Esophagus (tissue), 2 donors: Measurements from ENCODE around the gene SNX17. TPM values are rescaled to one million over a fixed set of nuclear protein-coding genes. Genes with fewer than 3 reads are reported as not detected.

Source experiments
- H3K27ac ChIP-seq, 2 donors: one replicate each; pipeline ENCODE4 v1.5.1; 2013; ENCODE audit warnings: low read depth in 2 of 2, mild to moderate bottlenecking in 2 of 2, inconsistent platforms in 1 of 2, low read length in 1 of 2, moderate library complexity in 1 of 2
- H3K27me3 ChIP-seq, 2 donors: one replicate each; pipeline ENCODE4 v1.6.1; 2013; ENCODE audit warnings: low read length in 2 of 2, control low read depth in 1 of 2, mild to moderate bottlenecking in 1 of 2; ENCODE audit not compliant: insufficient read depth in 2 of 2, control insufficient read depth in 1 of 2
- H3K36me3 ChIP-seq, 2 donors: one replicate each; pipeline ENCODE4 v1.6.1; 2013; ENCODE audit warnings: low read length in 1 of 2; ENCODE audit not compliant: control insufficient read depth in 2 of 2, insufficient read depth in 2 of 2
- H3K4me1 ChIP-seq, 2 donors: one replicate each; pipeline ENCODE4 v1.6.1; 2013; ENCODE audit warnings: low read length in 1 of 2; ENCODE audit not compliant: control insufficient read depth in 2 of 2, insufficient read depth in 2 of 2
- H3K4me3 ChIP-seq, 2 donors: one replicate each; pipeline ENCODE4 v1.5.1; 2013; ENCODE audit warnings: low read length in 2 of 2, mild to moderate bottlenecking in 2 of 2, low read depth in 1 of 2, moderate library complexity in 1 of 2
- H3K9me3 ChIP-seq, 2 donors: one replicate each; pipeline ENCODE4 v1.6.1; 2013; ENCODE audit warnings: mild to moderate bottlenecking in 2 of 2, low read depth in 1 of 2, low read length in 1 of 2, moderate library complexity in 1 of 2; ENCODE audit not compliant: control insufficient read depth in 2 of 2, insufficient read depth in 1 of 2
- WGBS, 2 donors: extraction: QIAGEN DNeasy Blood & Tissue Kit; methylation state at CpG; one replicate each; pipeline ENCODE4 v1.1.7; 2013; 5-methylcytosine and 5-hydroxymethylcytosine counted together
- polyA plus RNA-seq, 2 donors: library from polyadenylated mRNA; stranded (reverse); fragments of 200-250 nt; gene quantifications; one replicate each; pipeline ENCODE4 v1.2.3, GENCODE V29; 2013
- donor health status: healthy with polysubstance abuse.
- donor health status: Bipolar disorder and iron deficiency.

SNX17 gene, protein sequence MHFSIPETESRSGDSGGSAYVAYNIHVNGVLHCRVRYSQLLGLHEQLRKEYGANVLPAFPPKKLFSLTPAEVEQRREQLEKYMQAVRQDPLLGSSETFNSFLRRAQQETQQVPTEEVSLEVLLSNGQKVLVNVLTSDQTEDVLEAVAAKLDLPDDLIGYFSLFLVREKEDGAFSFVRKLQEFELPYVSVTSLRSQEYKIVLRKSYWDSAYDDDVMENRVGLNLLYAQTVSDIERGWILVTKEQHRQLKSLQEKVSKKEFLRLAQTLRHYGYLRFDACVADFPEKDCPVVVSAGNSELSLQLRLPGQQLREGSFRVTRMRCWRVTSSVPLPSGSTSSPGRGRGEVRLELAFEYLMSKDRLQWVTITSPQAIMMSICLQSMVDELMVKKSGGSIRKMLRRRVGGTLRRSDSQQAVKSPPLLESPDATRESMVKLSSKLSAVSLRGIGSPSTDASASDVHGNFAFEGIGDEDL
- polyA plus RNA-seq, result 10 to 100 TPM; 36.9 to 61.7 TPM

DNA sequence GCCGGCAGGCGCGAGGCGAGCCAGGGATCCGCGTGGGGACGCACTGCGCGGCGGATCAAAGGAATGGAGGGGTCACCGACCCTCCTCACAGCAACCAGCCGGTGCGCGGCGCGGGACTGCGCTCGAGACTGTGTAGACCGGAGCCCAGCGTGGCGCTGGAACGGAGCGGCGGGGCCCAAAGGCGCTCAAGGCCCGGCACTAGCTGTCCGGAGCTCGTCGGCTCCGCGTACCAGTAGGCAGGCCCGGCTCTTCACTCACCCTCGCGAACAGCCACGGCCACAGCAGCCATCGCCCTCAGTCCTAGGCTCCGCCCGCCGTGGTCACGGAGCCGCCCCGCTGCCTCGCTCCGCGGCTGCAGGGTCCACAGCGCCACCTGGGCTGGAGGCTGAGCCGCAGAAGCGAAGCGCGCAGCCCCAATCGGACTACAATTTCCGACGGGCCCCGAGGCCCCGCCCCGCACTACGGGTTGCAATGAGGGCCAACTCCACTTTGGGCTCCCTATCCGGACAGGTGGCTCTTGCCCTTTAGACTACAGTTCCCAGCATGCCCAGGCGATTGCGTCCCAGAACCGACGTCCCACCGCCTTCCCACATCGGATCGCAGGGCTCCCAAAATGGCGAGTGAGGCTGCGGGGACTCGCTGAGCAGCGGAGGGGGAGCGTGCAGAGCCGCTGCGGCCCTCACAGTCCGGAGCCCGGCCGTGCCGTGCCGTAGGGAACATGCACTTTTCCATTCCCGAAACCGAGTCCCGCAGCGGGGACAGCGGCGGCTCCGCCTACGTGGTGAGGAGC is at the start of gene SNX17, which contains the start of gene EIF2B4:
Gene SNX17, plus strand, starts transcription at position 591 of the 790 bp plus-strand sequence. Its CDS starts 128 bp downstream, at position 719.
Gene EIF2B4, minus strand, starts transcription at position 313 of the 790 bp plus-strand sequence. Its CDS starts 24 bp downstream, at position 289.
- H3K36me3 ChIP-seq, result peaks cover 15 to 39% of the 10 kb centered on the region in 2 donors
- no peaks in the 10 kb centered on the region for H3K9me3 ChIP-seq
- no peaks in the 10 kb centered on the region for H3K27me3 ChIP-seq
- H3K4me3 ChIP-seq, result peak within 1 kb of the TSS; percentile 83 to 97
- 0% methylated on average over 80 to 85 of the region's 85 CpGs for WGBS, 2 donors
- peaks cover 0 to 5% of the 10 kb centered on the region in 2 donors for H3K4me1 ChIP-seq
- H3K27ac ChIP-seq, result peak within 1 kb of the TSS; percentile 96 to 97

DNA sequence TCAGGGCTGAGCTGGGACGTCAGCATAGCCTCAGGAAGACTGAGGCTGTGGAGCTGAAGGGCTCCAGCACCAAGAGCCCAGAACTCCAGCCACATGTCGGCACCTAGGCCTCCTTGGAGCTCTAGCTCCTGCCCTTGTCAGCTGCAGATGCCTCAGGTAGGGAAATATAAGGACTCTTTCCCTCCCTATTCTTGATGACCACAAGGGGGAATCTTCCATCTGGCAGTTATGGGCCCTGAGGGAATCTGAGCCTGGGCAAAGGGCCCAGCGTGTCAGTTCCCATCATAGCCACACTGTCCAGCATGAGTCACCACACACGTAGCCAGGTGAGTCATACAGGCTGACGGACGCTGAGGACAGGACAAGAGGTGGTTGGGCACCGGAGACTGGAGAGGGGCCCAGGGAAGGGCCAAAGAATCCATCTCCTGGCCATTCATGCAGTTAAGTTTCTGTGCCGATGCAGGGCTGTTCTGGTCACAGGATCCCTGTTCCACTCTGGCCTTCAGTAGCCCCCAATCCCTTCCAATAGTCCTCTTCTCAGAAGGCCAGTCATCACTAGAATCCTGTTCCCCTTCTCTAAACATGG is 49.4 kb upstream of the SNX17 start:
- H3K27ac ChIP-seq, result no peak overlapping the region

DNA sequence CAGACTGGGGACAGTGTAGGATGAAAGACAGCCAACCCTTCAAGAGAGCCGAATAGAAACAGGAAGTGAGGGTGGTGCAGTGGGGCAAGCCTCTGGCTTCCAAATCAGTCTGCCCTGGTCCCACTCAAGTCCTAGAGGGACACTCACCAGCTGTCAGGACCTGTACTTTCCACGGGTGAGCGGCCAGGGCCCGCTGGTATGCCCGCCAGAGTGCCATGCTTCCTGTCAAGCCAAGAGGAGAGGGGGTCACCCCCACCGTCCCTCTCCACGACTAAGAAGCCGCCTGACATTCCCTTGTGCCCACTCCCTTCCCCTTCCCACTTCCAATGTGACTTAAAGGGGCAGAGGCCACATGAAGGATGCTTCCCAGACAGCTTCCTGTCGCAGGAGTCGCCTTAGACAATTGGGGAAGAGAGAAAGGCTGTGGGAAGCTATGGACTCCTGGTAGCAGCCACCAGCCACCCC is 48.1 kb upstream of the SNX17 start:
- no peaks in the 10 kb centered on the region for H3K9me3 ChIP-seq
- peaks cover 7 to 11% of the 10 kb centered on the region in 2 donors for H3K36me3 ChIP-seq
- peaks cover 6 to 10% of the 10 kb centered on the region in 2 donors for H3K4me1 ChIP-seq
- peak overlapping the region; percentile 70 to 96 for H3K4me3 ChIP-seq
- no peaks in the 10 kb centered on the region for H3K27me3 ChIP-seq
- H3K27ac ChIP-seq, result peak overlapping the region; percentile 83 to 93
- 1 to 2% methylated on average over 9 to 10 of the region's 10 CpGs for WGBS, 2 donors

More for the DNA sequence above, 49.4 kb upstream of the SNX17 start:
- H3K9me3 ChIP-seq, result no peaks in the 10 kb centered on the region
- no peaks in the 10 kb centered on the region for H3K27me3 ChIP-seq
- no peak overlapping the region for H3K4me3 ChIP-seq
- WGBS, 2 donors, result 41 to 49% methylated on average over 8 of the region's 8 CpGs
- H3K4me1 ChIP-seq, result peaks cover 6 to 10% of the 10 kb centered on the region in 2 donors
- no peaks in the 10 kb centered on the region for H3K36me3 ChIP-seq

DNA sequence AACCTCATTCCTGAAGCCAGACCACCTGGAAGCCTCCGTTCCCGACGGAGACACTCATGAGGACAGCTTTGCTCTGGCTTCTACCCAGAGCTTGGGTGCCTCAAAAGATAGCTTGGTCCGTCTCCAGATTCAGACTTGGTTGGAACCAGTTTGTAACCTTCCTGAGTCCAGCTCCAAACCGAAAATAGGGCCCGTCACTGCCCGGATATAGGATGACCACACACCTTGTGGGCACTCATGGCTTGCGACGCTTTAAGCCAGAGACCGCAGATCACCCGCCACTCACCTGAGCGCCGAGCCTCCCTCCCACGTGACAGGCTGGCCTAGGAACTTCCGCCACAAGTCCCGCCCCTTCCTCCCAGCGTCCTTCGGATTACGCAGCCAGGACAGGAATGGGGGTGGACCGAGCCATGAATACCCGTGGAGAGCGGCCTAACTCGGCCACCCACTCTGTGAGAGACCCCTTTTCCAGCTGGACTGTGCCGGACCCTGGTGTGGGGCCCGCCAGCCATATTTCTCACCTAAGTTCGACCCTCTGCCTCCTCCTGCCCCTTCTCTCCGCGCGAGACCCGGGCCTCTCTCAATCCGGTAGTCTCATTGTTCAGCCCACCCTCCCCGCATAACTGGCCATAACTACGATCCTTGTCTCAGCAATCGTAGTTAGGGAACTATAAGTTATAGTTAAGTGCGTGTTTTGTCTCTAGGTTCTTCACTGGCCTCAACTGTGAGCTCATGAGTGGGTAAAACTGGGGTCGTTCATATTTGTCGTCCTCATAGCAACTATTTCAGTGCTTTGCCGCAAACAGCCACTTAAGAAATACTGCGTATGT is 47.4 kb upstream of the SNX17 start, which contains the start of gene MPV17:
Gene MPV17, minus strand, starts transcription at position 332 of the 830 bp plus-strand sequence. CDS start 580 bp downstream, outside the sequence.
- Histone ChIP-seq H3K4me3 (peak within 1 kb of the TSS; percentile 70 to 96), H3K27me3 (no peaks in the 10 kb centered on the region), H3K27ac (peak within 1 kb of the TSS; percentile 83 to 93), H3K9me3 (no peaks in the 10 kb centered on the region), H3K36me3 (peaks cover 9 to 12% of the 10 kb centered on the region in 2 donors), H3K4me1 (peaks cover 6 to 10% of the 10 kb centered on the region in 2 donors)
- WGBS, 2 donors, result 0 to 1% methylated on average over 38 to 39 of the region's 39 CpGs

DNA sequence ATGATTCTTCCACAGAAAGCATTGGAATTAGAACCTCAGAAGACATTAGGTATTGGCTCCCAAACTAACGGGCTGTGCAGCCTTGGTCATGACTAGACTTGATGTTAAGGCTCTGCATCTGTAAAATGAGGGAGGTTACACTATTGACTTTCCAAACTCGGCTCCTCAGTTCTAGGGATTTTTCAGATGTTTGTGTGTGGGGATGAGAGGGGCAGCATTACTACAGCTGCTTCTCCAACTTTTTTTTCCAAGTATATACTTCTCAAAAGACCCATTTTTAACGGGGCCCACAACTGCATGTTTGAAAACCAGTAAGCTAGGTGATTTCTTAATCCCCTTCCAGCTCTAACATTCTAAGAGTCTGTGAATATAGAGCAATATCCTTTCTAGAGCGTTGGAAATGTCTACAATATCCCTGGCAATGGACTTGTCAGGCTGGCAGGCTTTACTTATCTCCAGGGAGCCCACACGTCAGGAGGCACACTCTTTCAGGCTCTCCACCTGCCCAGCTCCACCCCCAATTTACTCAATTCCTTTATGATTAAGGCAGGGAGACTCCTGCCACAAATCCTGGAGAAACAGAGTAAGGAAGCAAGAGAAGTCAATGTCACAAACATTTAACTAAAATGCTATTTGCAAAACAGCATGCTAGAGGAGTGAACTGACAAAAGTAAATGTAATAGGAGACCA is 46.7 kb upstream of the SNX17 start:
- WGBS, 2 donors, result 17% methylated on average over 5 of the region's 5 CpGs
- Histone ChIP-seq H3K9me3 (no peaks in the 10 kb centered on the region), H3K27me3 (no peaks in the 10 kb centered on the region), H3K27ac (peak overlapping the region in 1 of 2 donors; percentile 93), H3K4me3 (peak overlapping the region; percentile 70 to 96), H3K4me1 (peaks cover 6 to 10% of the 10 kb centered on the region in 2 donors), H3K36me3 (peaks cover 16 to 17% of the 10 kb centered on the region in 2 donors)

DNA sequence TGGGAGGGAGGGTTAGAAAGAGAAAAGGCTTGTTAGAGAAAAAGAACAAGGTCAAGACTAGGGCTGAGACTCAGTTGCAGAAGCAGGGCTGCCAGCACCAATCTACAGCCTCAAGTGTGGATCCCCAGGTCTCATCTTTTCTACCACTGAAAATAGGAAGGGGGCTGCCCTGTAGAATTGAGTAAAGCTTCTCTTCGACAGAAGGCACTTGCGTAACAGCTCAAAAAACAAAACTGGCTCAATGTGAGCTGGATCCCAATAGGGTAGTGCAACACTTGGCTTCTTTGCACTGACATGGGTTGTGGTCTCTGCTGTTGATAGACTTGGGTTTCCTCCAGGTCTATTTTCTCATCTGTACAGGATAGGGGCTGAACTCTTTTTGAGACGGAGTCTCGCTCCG is 45.7 kb upstream of the SNX17 start:
- H3K36me3 ChIP-seq, result peaks cover 22 to 23% of the 10 kb centered on the region in 2 donors
- no peaks in the 10 kb centered on the region for H3K9me3 ChIP-seq
- H3K4me1 ChIP-seq, result peaks cover 6 to 10% of the 10 kb centered on the region in 2 donors
- H3K27ac ChIP-seq, result no peak overlapping the region
- no peak overlapping the region for H3K4me3 ChIP-seq
- WGBS, 2 donors, result 92 to 96% methylated on average over 5 of the region's 5 CpGs
- no peaks in the 10 kb centered on the region for H3K27me3 ChIP-seq

DNA sequence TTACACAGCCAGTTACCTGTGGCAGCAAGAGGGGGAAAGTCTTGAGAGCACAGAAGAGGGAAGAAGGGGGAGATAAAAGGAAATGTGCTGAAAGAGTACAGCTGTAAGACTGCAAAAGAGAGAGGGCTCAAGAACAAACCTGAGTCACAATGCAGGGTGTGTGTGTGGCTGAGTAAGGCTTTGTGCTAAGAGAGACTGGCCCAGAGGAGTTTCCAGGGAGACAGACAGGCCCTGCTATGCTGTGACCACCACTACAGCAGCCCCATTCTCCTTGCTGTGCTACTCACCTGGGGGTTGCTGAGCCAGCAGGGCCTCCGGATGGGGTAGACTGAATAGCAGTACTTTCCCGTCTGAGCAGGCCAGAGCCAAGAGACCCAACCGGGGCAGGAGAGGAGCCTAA is 35.1 kb upstream of the SNX17 start:
- Histone ChIP-seq H3K36me3 (peaks cover 23 to 37% of the 10 kb centered on the region in 2 donors), H3K9me3 (no peaks in the 10 kb centered on the region), H3K27me3 (no peaks in the 10 kb centered on the region), H3K4me3 (no peak overlapping the region), H3K4me1 (no peaks in the 10 kb centered on the region), H3K27ac (no peak overlapping the region)
- 92 to 96% methylated on average over 3 of the region's 3 CpGs for WGBS, 2 donors

DNA sequence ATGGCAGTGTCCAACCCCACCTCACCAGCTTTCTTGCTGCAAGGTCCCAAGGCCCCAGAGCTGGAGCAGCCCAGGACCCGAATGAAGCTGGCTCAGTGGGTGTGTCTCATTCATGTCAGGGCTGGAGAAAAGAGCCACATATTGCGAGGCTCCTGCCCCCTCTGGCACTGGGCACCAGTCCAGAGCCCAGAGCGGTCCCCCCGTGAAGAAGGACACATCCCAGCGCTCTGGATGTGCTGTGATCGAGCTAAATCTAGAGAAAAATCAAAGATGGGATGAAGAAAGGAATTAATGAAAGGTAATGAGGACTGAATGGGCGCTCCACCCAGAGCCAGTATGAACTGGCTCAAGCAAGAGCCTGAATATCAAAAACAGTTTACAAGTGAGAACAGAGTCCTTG is 34.2 kb upstream of the SNX17 start:
- Histone ChIP-seq H3K36me3 (peaks cover 23 to 37% of the 10 kb centered on the region in 2 donors), H3K4me1 (no peaks in the 10 kb centered on the region), H3K27me3 (no peaks in the 10 kb centered on the region), H3K27ac (no peak overlapping the region), H3K4me3 (no peak overlapping the region), H3K9me3 (no peaks in the 10 kb centered on the region)
- 85 to 89% methylated on average over 7 of the region's 7 CpGs for WGBS, 2 donors
